C4-2B (cell line): ENCODE data around the gene FRMD7.
"Not testable (repeated sequence)": the region's sequence is repeated elsewhere in the genome, so short reads cannot be mapped to it uniquely, and the experiment has no call there.

Experiments
- H3K27ac ChIP-seq: fragments of 450-650 bp; 2 replicates; pipeline ENCODE4 v1.5.1; 2017
- ZFX ChIP-seq: fragments of 450-650 bp; IDR thresholded peaks from 2 replicates; pipeline ENCODE4 v1.6.1; 2017
- TF ChIP-seq, protein P1 (sequence below): fragments of 450-650 bp; conservative IDR thresholded peaks from 2 replicates; pipeline ENCODE4 v1.5.1; 2017; ENCODE audit warnings: mild to moderate bottlenecking

The FRMD7 gene

DNA sequence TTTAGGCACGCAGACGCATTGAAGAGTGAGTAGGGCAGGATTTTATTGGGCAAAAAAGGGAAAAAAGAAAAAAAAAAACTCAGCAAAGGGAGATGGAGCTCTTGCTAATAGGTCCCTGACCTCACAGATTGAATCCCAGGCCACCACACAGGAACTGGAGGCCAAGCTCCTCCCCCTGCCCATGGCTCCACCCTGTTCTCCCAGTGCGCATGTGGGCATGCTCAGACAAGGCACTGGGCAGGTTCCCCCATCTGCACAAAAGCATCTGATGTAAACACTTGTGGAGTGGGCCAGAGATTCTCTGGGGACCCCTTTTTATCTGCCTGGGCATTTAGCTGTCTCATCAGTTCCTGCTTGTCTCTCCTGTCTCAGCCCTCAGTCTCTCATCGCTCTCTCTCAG lies 9.5 kb downstream of the FRMD7 start:
- peak overlapping the region; percentile 48; the same call in 1 of the 2 replicates for H3K27ac ChIP-seq
- TF ChIP-seq ZFX: no peak
- TF ChIP-seq, protein P1, sequence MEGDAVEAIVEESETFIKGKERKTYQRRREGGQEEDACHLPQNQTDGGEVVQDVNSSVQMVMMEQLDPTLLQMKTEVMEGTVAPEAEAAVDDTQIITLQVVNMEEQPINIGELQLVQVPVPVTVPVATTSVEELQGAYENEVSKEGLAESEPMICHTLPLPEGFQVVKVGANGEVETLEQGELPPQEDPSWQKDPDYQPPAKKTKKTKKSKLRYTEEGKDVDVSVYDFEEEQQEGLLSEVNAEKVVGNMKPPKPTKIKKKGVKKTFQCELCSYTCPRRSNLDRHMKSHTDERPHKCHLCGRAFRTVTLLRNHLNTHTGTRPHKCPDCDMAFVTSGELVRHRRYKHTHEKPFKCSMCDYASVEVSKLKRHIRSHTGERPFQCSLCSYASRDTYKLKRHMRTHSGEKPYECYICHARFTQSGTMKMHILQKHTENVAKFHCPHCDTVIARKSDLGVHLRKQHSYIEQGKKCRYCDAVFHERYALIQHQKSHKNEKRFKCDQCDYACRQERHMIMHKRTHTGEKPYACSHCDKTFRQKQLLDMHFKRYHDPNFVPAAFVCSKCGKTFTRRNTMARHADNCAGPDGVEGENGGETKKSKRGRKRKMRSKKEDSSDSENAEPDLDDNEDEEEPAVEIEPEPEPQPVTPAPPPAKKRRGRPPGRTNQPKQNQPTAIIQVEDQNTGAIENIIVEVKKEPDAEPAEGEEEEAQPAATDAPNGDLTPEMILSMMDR: no peak

DNA sequence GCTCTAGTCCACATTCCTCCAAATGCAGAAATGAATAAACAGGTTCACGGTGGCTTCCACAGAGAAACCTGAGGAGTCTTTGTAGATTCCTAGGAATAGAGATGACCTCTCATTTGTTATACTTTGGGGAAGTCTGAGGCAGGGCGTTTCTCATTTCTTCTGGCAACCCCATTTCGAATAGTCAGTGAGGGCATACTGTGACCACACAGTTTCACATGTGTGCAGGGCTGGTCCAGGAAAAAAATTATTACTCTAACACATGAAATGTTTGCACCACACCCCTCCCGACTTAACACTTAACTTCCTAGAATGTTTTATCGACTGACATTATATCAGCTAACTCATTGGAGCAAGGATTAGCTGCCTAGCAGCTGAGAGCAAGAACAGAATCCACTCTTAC lies 12.0 kb downstream of the FRMD7 start:
- TF ChIP-seq, protein P1: no peak
- TF ChIP-seq ZFX: no peak
- no peak overlapping the region for H3K27ac ChIP-seq

DNA sequence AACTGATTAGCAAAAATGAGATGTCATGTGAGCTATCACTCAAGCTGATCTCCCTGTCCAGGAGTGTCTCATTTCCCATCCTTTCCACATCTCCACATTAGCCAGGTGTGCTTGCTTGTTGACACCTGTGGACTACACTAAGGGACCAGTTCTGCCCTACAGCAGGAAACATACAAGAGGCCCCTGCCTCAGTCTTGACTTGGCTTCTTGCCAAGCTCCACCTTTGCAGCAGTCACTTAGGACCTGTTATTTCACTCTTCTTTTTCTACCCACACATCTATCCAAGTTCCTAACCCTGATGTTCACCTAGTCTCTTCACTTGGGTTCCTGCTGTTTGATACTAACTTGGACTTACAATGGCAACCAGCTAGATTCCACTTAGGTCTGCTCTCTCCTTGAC lies 13.2 kb downstream of the FRMD7 start:
- no peak overlapping the region for H3K27ac ChIP-seq
- no peak for TF ChIP-seq ZFX
- TF ChIP-seq, protein P1: no peak

DNA sequence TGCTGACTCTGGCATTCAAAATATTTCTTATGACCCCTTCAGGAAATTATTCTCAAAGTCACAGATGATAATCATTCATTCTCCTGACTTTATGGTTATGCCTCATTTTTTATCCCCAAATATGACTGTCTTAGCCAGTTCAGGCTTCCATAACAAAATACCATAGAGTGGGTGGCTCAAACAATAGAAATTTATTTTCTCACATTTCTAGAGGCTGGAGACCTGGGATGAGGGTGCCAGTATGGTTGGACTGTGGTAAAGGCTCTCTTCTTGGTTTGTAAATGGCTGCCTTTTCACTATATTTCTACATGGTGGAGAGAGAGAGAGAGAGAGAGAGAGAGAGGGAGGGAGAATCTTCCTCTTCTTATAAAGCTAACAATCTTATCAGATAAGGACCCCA lies 20.5 kb downstream of the FRMD7 start:
- TF ChIP-seq, protein P1: no peak
- TF ChIP-seq ZFX: no peak

DNA sequence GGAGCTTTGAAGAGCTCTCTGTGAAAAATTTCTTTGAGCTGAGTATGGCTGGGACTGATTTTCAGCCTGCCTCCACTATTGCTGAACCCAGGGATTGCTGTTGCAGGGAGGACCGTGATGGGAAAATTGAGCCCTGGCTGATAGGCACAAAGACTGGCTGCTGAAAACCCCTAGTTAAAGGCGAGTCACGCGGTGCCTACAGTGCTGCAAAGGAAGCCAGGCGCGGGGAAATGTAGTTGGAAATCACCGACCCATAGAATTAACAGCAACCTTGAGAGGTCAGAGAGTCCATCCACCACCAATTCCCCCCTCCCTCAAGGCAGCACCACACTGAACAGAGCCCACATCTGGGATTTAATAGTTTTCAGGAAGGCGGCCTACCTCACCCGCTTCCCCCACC lies 26.0 kb downstream of the FRMD7 start:
- TF ChIP-seq ZFX: no peak
- TF ChIP-seq, protein P1: no peak
- H3K27ac ChIP-seq: no peak overlapping the region

More for the DNA sequence above, 20.5 kb downstream of the FRMD7 start:
- no peak overlapping the region for H3K27ac ChIP-seq

DNA sequence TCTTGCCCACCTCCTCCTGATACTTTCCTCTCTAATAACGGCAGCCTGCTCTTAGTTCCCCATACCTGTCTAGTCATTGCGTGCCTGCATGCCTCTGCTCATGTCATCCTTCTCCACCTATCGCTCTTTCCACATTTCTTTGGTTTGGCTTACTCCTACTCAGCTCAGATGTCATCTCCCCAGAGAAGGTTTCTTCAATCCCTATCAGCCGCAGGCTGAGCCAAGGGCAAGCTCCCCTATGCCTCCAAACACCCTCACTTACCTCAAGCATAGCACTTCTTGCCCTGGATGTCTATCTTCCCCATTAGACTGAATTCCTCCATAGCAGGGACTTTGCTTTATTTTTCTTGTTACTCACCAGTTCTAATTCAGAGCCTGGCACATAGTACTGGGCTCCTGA lies 26.6 kb downstream of the FRMD7 start:
- H3K27ac ChIP-seq: no peak overlapping the region
- TF ChIP-seq, protein P1: no peak
- no peak for TF ChIP-seq ZFX

DNA sequence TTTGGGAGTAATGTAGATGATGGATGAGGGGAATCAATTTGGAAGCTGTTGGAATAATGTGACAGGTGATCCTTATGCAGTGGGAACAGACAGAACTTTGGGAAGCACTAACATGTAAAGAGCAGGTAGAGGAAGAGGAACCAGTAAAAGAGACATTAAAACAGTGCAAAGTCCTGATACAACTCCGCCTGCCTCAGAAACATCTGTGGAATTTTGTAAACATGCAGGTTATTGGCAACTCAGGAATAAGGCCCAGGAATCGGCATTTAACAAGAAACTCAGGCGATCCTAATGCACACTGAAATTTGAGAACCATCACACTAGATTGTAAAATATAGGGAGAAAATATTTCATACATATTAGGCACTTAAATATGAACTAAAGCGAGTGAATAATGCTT lies 29.1 kb downstream of the FRMD7 start:
- not testable (repeated sequence) for H3K27ac ChIP-seq

DNA sequence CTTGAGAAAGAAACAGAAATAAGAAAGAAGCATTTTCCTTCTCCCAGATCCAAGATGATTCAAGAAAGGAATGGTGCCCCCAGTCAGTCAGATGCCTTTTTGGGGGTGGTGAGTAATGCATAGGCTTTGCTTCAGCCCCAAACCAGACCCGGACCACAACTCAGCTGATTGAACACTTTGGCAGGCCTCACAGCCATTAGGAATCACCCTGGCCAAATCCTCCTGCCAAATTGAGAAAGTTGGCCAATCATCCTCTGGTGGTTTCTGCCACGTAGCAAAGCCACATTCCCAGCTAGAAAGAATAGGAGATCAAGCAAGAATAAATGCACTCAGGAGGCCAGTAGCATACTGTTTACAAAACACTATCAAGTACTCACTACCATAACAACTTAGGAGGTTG lies 33.7 kb downstream of the FRMD7 start:
- TF ChIP-seq, protein P1: no peak
- no peak for TF ChIP-seq ZFX
- H3K27ac ChIP-seq: no peak overlapping the region
